ENCODE results near the gene CD55. TPM values are rescaled to one million over a fixed set of nuclear protein-coding genes. Genes with fewer than 3 reads are reported as not detected.
A peak's percentile ranks its signal among the peaks of the same experiment; 100 is the strongest.

The CD55 gene
- total RNA-seq, 1 experiment from 2014 or later: 17.2 TPM

DNA sequence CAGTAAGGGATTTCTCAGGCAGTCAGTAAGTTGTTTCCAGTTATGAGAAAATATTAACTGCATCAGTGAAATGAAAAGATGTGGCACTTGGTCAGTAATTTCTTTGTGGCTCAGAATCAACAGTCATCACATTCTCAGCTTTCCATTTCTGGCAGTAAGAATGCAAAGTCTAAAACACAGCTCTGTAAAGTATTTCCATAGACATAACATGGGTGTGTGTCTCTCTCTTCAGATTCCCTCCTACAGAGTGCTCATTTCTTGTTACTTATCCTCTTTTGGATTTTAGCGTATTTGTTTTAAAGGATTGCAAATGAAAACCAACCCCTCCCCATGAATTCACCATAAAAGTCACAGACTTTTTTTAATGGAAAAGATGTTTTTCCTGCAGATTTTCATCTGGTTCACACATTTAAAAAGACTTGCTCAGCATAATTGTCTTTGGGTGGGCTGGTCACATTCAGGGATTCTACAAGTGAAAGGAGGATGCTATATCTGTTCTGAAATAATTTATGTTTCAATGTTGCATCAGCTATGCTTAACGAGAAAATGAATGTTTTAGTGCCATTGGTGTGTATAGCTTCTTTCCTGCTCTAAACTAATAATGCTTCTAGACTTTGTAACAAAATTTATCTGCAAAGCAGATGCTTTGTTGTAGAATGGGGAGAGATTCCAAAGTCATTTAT lies 34.6 kb upstream of the CD55 start:
- POLR2A ChIA-PET: no interaction called here
- ATAC-seq (no peak), DNase-seq (ENCODE audit: low spot score) (no peak)
- no peak overlapping the region for H3K27ac Mint-ChIP-seq
- no peaks in the 10 kb centered on the region for H3K27me3 Mint-ChIP-seq (ENCODE audit: low read depth)
- peaks cover 22% of the 10 kb centered on the region for H3K4me1 Mint-ChIP-seq
- CTCF ChIA-PET: interaction anchor here (1.4 kb wide), 1 partner anchor 118 kb away, joined by 3 read pairs; no protein-coding TSS in a partner anchor
- TF ChIP-seq TEAD1 (CRISPR knock-in tag; IDR thresholded peaks at IDR 0.05): no peak
- no peak for TF ChIP-seq ZNF671 (CRISPR knock-in tag; IDR thresholded peaks at IDR 0.05)
- TF ChIP-seq SOX15 (CRISPR knock-in tag; IDR thresholded peaks at IDR 0.05): no peak
- TF ChIP-seq, protein P1, sequence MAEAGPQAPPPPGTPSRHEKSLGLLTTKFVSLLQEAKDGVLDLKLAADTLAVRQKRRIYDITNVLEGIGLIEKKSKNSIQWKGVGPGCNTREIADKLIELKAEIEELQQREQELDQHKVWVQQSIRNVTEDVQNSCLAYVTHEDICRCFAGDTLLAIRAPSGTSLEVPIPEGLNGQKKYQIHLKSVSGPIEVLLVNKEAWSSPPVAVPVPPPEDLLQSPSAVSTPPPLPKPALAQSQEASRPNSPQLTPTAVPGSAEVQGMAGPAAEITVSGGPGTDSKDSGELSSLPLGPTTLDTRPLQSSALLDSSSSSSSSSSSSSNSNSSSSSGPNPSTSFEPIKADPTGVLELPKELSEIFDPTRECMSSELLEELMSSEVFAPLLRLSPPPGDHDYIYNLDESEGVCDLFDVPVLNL (CRISPR knock-in tag; IDR thresholded peaks at IDR 0.05; ENCODE audit: borderline replicate concordance, low read depth): no peak
- TF ChIP-seq, protein P2, sequence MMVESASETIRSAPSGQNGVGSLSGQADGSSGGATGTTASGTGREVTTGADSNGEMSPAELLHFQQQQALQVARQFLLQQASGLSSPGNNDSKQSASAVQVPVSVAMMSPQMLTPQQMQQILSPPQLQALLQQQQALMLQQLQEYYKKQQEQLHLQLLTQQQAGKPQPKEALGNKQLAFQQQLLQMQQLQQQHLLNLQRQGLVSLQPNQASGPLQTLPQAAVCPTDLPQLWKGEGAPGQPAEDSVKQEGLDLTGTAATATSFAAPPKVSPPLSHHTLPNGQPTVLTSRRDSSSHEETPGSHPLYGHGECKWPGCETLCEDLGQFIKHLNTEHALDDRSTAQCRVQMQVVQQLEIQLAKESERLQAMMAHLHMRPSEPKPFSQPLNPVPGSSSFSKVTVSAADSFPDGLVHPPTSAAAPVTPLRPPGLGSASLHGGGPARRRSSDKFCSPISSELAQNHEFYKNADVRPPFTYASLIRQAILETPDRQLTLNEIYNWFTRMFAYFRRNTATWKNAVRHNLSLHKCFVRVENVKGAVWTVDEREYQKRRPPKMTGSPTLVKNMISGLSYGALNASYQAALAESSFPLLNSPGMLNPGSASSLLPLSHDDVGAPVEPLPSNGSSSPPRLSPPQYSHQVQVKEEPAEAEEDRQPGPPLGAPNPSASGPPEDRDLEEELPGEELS (CRISPR knock-in tag; IDR thresholded peaks at IDR 0.05): no peak
- TF ChIP-seq MXD4 (CRISPR knock-in tag; IDR thresholded peaks at IDR 0.05; ENCODE audit: borderline replicate concordance): no peak
- TF ChIP-seq ZNF121 (CRISPR knock-in tag; IDR thresholded peaks at IDR 0.05): no peak
- TF ChIP-seq, protein P3, sequence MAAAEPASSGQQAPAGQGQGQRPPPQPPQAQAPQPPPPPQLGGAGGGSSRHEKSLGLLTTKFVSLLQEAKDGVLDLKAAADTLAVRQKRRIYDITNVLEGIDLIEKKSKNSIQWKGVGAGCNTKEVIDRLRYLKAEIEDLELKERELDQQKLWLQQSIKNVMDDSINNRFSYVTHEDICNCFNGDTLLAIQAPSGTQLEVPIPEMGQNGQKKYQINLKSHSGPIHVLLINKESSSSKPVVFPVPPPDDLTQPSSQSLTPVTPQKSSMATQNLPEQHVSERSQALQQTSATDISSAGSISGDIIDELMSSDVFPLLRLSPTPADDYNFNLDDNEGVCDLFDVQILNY (CRISPR knock-in tag; IDR thresholded peaks at IDR 0.05): no peak
- TF ChIP-seq, protein P4, sequence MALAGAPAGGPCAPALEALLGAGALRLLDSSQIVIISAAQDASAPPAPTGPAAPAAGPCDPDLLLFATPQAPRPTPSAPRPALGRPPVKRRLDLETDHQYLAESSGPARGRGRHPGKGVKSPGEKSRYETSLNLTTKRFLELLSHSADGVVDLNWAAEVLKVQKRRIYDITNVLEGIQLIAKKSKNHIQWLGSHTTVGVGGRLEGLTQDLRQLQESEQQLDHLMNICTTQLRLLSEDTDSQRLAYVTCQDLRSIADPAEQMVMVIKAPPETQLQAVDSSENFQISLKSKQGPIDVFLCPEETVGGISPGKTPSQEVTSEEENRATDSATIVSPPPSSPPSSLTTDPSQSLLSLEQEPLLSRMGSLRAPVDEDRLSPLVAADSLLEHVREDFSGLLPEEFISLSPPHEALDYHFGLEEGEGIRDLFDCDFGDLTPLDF (CRISPR knock-in tag; IDR thresholded peaks at IDR 0.05): no peak
- TF ChIP-seq NR2C2 (CRISPR knock-in tag; IDR thresholded peaks at IDR 0.05): no peak
- peaks cover 28% of the 10 kb centered on the region for H3K9me3 Mint-ChIP-seq
- H3K4me3 Mint-ChIP-seq: no peak overlapping the region
- peaks cover 14% of the 10 kb centered on the region for H3K36me3 Mint-ChIP-seq

DNA sequence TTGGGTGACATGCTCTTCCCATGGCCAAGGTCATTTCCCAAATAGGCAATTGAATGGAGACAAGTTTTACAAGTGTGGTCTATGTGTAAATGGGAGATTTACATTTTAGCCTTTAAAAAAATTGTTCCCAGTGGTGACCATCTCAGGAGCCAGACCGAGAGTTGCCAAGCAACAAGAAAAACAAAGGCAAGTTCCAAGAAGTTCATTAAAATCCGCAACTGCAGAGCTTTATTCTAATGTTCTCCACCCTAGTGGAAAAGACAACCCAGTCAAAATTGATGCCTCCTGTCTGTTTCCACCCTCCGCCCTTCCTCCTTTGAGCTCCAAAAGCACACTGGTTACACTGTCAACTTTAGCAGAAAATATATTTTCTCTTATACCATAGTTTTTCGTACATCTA lies 33.2 kb upstream of the CD55 start:
- Mint-ChIP-seq H3K4me1 (peaks cover 22% of the 10 kb centered on the region), H3K27ac (no peak overlapping the region), H3K36me3 (peaks cover 23% of the 10 kb centered on the region), H3K4me3 (no peak overlapping the region), H3K27me3 (ENCODE audit: low read depth) (no peaks in the 10 kb centered on the region), H3K9me3 (peaks cover 38% of the 10 kb centered on the region)
- POLR2A ChIA-PET: interaction anchor here (0.6 kb wide), 1 partner anchor 10 kb away, joined by 3 read pairs; no protein-coding TSS in a partner anchor
- peak; percentile 24; the same call in 1 of the 2 replicates for ATAC-seq
- TF ChIP-seq ETV6 (CRISPR knock-in tag; IDR thresholded peaks at IDR 0.05) (no peak), SMAD4 (CRISPR knock-in tag; IDR thresholded peaks at IDR 0.05) (no peak), ZNF138 (CRISPR knock-in tag; conservative IDR thresholded peaks at IDR 0.05) (no peak), MXD4 (CRISPR knock-in tag; IDR thresholded peaks at IDR 0.05; ENCODE audit: borderline replicate concordance) (no peak), OVOL2 (CRISPR knock-in tag; IDR thresholded peaks at IDR 0.05; ENCODE audit: borderline replicate concordance) (no peak), GRHL2 (CRISPR knock-in tag; IDR thresholded peaks at IDR 0.05; ENCODE audit: insufficient replicate concordance, severe bottlenecking) (no peak), SMAD3 (CRISPR knock-in tag; IDR thresholded peaks at IDR 0.05; ENCODE audit: borderline replicate concordance) (no peak), NFE2L1 (CRISPR knock-in tag; IDR thresholded peaks at IDR 0.05) (no peak), ZNF263 (CRISPR knock-in tag; IDR thresholded peaks at IDR 0.05; ENCODE audit: low read depth) (no peak), GABPB1 (CRISPR knock-in tag; IDR thresholded peaks at IDR 0.05) (no peak), SP1 (CRISPR knock-in tag; conservative IDR thresholded peaks at IDR 0.05) (no peak), TP53 (CRISPR knock-in tag; IDR thresholded peaks at IDR 0.05) (no peak), GTF2I (CRISPR knock-in tag; conservative IDR thresholded peaks at IDR 0.05) (no peak)
- TF ChIP-seq, protein P5, sequence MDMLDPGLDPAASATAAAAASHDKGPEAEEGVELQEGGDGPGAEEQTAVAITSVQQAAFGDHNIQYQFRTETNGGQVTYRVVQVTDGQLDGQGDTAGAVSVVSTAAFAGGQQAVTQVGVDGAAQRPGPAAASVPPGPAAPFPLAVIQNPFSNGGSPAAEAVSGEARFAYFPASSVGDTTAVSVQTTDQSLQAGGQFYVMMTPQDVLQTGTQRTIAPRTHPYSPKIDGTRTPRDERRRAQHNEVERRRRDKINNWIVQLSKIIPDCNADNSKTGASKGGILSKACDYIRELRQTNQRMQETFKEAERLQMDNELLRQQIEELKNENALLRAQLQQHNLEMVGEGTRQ (CRISPR knock-in tag; IDR thresholded peaks at IDR 0.05): no peak
- TF ChIP-seq, protein P6, sequence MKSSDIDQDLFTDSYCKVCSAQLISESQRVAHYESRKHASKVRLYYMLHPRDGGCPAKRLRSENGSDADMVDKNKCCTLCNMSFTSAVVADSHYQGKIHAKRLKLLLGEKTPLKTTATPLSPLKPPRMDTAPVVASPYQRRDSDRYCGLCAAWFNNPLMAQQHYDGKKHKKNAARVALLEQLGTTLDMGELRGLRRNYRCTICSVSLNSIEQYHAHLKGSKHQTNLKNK (CRISPR knock-in tag; IDR thresholded peaks at IDR 0.05): no peak
- TF ChIP-seq, protein P1 (CRISPR knock-in tag; IDR thresholded peaks at IDR 0.05; ENCODE audit: borderline replicate concordance, low read depth): no peak
- TF ChIP-seq, protein P4 (CRISPR knock-in tag; IDR thresholded peaks at IDR 0.05): no peak
- CTCF ChIA-PET: interaction anchor here (0.9 kb wide), 1 partner anchor 135 kb away, joined by 3 read pairs; no protein-coding TSS in a partner anchor
- no peak for DNase-seq (ENCODE audit: low spot score)

Measured in WTC11 (cell line).